Muscle layer of colon (tissue), 2 donors: Measurements from ENCODE around the gene APBA2.

Source experiments
- H3K27ac ChIP-seq: one replicate; pipeline ENCODE4 v1.7.0; 2013; ENCODE audit warnings: low read depth, mild to moderate bottlenecking, low read length, moderate library complexity
- H3K27me3 ChIP-seq, 2 donors: one replicate each; pipeline ENCODE4 v1.7.0; 2013; ENCODE audit warnings: low read length in 2 of 2, mild to moderate bottlenecking in 2 of 2; ENCODE audit not compliant: insufficient read depth in 2 of 2, control insufficient read depth in 1 of 2
- H3K36me3 ChIP-seq: one replicate; pipeline ENCODE4 v1.7.0; 2013; ENCODE audit warnings: mild to moderate bottlenecking, low read length; ENCODE audit not compliant: insufficient read depth
- H3K4me1 ChIP-seq: one replicate; pipeline ENCODE4 v1.7.0; 2013; ENCODE audit warnings: mild to moderate bottlenecking, low read length; ENCODE audit not compliant: insufficient read depth
- H3K4me3 ChIP-seq, 2 donors: one replicate each; pipeline ENCODE4 v1.7.0; 2013; ENCODE audit warnings: low read length in 2 of 2, low read depth in 1 of 2, mild to moderate bottlenecking in 1 of 2, moderate library complexity in 1 of 2
- H3K9ac ChIP-seq: one replicate; pipeline ENCODE4 v1.7.0; 2013; ENCODE audit warnings: low read length
- H3K9me3 ChIP-seq: one replicate; pipeline ENCODE4 v1.7.0; 2013; ENCODE audit warnings: mild to moderate bottlenecking, low read length
- donor health status: abdominal sarcoma.
- donor health status: Adenocarcinoma of cecum.

The APBA2 gene

DNA sequence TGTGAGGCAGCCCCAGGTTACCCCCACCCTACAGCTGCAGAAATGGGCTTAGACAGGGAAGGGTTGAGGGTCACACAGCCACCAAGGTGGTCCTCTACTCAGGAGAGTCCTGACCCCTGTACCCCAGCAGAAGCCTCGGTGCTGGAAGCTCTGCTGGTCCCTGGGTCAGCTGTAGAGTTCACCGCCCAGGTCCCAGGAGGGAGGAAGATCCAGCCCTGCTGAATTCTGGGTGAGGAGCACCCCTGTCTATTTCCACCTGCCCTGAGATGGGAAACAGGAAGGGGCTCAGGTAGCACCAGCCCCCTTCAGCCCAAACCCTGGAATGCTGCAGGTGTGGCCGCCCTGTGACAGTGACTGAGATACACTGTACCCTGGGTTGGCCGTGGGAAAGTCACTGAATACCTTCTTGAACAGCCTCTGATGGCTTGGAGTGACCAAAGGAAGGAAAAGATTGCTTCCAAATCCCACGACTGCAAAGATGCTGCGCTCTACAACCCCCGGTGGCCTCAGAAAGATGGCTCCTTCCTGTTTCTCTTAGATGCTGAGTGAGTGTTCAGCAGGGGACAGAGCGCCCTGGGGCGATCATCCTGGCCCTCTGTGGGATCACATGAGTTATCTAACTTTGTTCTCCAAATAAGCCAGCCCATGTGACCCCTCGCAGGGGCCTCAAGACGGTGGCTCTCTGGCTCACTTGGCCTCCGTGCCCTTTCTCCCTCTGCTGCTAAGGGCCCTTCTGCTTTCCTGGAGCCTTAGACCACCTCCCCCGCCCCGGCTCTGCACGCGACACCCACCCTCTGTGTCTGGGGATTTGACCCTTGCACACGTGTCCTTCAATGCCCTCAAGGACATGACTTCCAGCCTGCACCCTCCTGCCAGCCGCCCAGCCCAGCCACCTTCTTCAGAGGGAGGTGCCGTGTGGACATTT lies 242.0 kb downstream of the APBA2 start:
- no peak overlapping the region for H3K4me3 ChIP-seq
- no peaks in the 10 kb centered on the region for H3K36me3 ChIP-seq
- no peak overlapping the region for H3K27ac ChIP-seq
- H3K9ac ChIP-seq, result no peak overlapping the region
- H3K27me3 ChIP-seq, result no peaks in the 10 kb centered on the region
- H3K9me3 ChIP-seq, result no peaks in the 10 kb centered on the region
- H3K4me1 ChIP-seq, result no peaks in the 10 kb centered on the region

DNA sequence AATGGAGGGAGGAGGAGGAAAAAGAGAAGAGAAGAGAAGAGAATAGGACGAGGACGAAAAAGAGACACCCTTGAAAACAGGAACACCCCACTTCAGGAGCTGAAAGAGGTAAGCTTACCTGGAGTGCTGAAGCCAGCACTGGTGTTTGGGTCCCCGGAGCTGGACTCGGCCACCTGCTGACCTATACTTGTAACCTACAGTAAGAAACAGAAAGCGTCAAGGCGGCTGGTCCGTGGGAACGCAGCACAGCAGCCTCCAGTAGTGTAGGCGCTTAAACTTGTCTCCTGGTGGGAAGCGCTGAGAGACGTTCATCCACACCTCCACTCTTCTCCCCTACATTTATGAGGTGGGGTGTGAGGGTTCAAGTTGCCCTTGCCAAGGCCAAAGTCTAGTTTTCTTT lies 242.9 kb downstream of the APBA2 start:
- Histone ChIP-seq H3K4me1 (no peaks in the 10 kb centered on the region), H3K36me3 (no peaks in the 10 kb centered on the region), H3K27ac (no peak overlapping the region), H3K4me3 (no peak overlapping the region), H3K9ac (no peak overlapping the region), H3K9me3 (no peaks in the 10 kb centered on the region), H3K27me3 (no peaks in the 10 kb centered on the region)

DNA sequence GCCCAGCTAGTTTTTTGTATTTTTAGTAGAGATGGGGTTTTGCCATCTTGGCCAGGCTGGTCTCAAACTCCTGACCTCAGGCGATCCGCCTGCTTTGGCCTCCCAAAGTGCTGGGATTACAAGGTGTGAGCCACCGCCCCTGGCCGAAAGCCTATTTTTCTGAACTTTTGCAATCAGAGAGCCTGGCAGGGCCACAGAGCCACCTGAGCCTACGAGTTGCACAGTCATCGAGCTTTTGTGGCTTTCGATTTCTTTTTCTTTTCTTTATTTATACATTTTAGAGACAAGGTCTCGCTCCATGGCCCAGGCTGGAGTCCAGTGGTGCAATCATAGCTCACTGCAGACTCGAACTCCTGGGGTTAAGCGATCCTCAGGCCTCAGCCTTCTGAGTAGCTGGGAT lies 243.4 kb downstream of the APBA2 start:
- no peak overlapping the region for H3K4me3 ChIP-seq
- no peaks in the 10 kb centered on the region for H3K27me3 ChIP-seq
- H3K9ac ChIP-seq, result no peak overlapping the region
- no peak overlapping the region for H3K27ac ChIP-seq
- H3K9me3 ChIP-seq, result no peaks in the 10 kb centered on the region
- H3K4me1 ChIP-seq, result no peaks in the 10 kb centered on the region
- no peaks in the 10 kb centered on the region for H3K36me3 ChIP-seq

DNA sequence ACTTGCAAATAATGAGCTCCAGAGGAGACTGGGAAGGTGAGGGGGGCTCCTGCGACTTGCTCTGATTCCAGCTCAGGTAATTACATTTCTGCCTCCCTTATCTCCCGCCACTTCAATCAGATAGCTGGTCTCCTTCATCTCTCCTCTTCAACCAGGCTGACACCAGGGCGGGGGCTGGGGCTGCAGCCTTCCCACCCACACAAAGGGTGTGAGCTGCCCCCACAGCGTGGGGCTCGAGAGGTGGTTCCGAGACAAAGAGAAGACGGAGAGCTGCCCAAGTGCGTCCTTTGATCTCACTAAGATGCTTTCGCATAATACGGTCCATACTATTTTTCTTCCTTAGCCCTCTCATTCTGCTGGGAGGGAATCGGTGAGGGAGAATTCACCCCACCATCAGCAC lies 244.2 kb downstream of the APBA2 start:
- H3K27ac ChIP-seq, result no peak overlapping the region
- no peaks in the 10 kb centered on the region for H3K9me3 ChIP-seq
- no peaks in the 10 kb centered on the region for H3K36me3 ChIP-seq
- no peaks in the 10 kb centered on the region for H3K4me1 ChIP-seq
- no peak overlapping the region for H3K4me3 ChIP-seq
- no peaks in the 10 kb centered on the region for H3K27me3 ChIP-seq
- H3K9ac ChIP-seq, result no peak overlapping the region

DNA sequence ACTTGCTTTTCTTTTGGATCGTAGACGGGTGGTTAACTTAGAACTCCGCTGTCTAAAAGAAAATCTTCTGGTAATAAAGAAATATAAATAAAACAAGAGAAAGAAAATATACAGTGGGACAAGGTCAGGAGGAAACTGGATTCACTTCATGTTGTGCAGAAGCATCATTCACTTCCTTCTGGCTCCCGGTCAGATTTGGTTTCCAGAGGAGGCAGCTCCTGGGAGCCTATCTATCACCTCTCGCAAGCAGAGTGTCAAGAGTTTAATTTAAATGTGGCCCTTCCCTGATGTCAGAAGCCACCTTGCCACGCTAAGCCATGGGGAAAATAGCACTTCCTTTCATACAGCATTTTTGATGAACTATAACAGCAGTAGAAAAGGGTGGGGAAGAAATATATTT lies 244.7 kb downstream of the APBA2 start:
- Histone ChIP-seq H3K27me3 (no peaks in the 10 kb centered on the region), H3K4me3 (no peak overlapping the region)

DNA sequence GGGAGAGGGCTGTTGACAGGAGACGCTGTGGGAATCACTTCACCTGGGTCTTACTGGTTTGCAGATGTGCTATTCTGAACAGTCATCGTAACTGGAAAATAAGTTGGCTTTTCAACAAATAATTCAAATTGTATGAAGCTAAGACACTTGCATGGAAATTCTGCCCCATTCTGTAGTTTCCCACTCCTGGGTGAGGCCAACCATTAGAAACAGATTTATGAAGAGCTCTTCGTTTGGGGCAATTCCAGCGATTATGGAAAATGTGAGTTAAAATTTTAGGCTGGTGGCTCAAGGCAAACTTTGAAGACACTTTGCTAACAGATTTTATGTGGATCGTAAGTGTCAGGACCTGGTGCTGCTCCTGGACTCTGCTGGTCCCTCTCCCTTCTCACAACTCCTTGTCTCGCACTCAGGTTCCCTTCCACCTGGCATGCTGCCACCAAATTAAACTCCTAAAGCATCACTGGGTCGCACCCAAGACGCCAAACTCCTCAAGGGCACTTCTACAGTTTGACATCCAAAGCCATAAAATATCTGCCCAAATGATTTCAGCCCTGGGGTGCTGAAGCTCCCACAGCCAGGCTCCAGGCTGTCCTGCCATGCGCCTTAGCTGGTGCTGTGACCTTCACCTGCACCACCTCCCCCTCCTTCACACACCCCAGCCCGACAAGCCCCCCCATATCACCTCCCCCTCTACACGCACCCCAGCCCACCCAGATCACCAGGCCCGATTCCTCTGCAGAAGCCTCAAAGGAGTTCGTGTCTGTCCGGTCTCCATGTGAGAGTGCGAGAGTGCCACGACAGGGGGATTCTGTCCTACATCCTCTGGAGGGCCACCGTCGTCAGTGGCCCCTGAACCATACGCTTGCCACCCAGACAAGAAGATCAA lies 245.4 kb downstream of the APBA2 start:
- Histone ChIP-seq H3K9me3 (no peaks in the 10 kb centered on the region), H3K9ac (no peak overlapping the region), H3K27ac (no peak overlapping the region), H3K4me1 (no peaks in the 10 kb centered on the region), H3K27me3 (no peaks in the 10 kb centered on the region), H3K36me3 (no peaks in the 10 kb centered on the region), H3K4me3 (no peak overlapping the region)

More for the DNA sequence above, 244.7 kb downstream of the APBA2 start:
- no peaks in the 10 kb centered on the region for H3K4me1 ChIP-seq
- no peak overlapping the region for H3K27ac ChIP-seq
- no peaks in the 10 kb centered on the region for H3K9me3 ChIP-seq
- H3K36me3 ChIP-seq, result no peaks in the 10 kb centered on the region
- H3K9ac ChIP-seq, result no peak overlapping the region

DNA sequence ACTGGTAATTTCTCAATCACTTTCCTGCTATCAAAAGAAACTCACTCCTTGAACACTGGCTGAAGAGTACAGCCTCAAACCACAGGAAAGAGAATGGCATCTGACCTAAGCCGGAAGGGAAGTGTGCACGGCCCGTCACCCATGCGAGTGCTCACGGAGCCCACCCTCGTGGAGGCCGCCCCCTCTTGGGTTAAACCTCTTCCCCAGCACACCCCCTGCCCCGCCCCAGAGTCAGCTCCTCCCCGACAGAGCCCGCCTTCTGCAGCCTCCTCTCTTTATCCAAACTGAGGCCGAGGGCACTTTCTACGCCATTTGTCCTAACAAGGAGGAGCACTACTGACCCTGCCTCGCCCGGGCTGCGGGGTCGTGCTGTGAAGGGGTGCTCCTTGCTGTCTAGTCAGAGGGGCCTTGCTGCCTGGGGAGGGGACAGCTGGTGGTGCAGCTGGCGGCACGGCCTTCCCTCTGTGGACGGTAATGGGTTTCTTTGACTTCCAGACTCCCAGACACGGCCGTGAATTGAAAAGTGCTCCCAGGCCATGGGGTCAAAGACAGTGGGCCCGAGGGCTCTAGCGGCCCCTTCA lies 246.2 kb downstream of the APBA2 start:
- H3K9me3 ChIP-seq, result no peaks in the 10 kb centered on the region
- no peaks in the 10 kb centered on the region for H3K36me3 ChIP-seq
- H3K27me3 ChIP-seq, result no peaks in the 10 kb centered on the region
- H3K4me3 ChIP-seq, result no peak overlapping the region
- H3K9ac ChIP-seq, result no peak overlapping the region
- no peak overlapping the region for H3K27ac ChIP-seq
- no peaks in the 10 kb centered on the region for H3K4me1 ChIP-seq

DNA sequence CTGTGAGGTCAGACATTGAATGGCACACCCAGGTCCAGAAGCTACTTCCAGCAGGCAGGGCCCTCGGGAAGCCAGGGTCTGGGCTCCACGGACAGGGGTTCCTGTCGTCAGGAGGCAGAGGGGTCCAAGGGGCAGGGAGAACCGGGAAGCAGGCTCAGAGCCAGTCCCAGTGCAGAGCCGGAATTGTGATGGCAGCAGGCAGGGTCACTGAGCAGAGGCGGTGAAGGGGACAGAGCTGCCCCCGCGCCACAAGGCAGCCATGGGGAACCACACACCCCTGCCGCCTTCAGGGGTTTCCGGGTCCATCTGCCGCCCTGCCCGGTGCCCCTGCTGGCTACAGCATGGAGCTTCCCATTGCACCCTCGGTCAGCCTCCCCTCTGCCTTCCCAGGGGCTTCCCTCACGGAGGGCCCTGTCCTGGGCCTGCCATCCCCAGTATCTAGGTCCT lies 247.0 kb downstream of the APBA2 start:
- no peaks in the 10 kb centered on the region for H3K36me3 ChIP-seq
- no peak overlapping the region for H3K9ac ChIP-seq

DNA sequence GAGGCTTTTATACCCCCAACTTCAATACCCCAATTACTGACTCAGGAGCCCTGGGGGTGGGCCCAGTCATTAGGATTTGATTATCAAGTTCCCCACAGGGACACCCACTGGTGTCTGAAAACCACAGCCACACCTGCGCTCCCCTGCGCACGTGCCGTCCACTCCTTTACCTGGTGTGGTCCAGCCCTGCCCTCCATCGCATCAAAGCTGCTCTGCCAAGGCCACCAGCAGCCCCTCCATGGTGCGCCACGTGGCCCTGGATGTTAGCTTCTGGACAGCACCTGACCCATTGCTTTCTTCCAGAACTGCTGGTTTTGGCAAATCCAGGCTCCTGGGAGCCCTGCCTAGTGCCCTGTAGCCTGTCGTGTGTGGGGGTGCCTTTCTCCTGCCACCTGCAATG lies 247.5 kb downstream of the APBA2 start:
- Histone ChIP-seq H3K9ac (no peak overlapping the region), H3K27ac (no peak overlapping the region), H3K4me1 (no peaks in the 10 kb centered on the region), H3K9me3 (no peaks in the 10 kb centered on the region), H3K36me3 (no peaks in the 10 kb centered on the region), H3K27me3 (no peaks in the 10 kb centered on the region), H3K4me3 (no peak overlapping the region)

More for the DNA sequence above, 247.0 kb downstream of the APBA2 start:
- Histone ChIP-seq H3K4me1 (no peaks in the 10 kb centered on the region), H3K4me3 (no peak overlapping the region), H3K27me3 (no peaks in the 10 kb centered on the region), H3K9me3 (no peaks in the 10 kb centered on the region), H3K27ac (no peak overlapping the region)

DNA sequence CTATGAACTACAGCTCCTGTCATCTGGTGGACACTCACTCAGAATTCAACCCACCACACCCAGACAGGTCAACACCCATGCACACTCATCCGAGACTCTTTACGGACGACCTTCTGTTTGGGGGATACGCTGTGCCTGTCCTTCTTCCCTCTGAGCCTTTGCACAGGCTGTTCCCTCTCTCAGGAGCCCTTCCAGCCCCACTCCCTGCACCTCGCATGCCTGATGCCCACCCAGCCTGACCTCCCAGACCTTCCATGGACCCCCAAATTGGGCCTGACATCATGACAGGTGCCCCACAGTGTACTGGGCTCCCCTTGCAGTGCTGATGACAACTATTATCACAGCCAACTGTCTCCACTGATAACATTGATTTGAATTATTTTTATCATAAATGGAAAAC lies 248.0 kb downstream of the APBA2 start:
- H3K27me3 ChIP-seq, result peaks cover 0 to 3% of the 10 kb centered on the region in 2 donors
- H3K9ac ChIP-seq, result no peak overlapping the region
- H3K9me3 ChIP-seq, result no peaks in the 10 kb centered on the region
- no peaks in the 10 kb centered on the region for H3K4me1 ChIP-seq
- H3K27ac ChIP-seq, result no peak overlapping the region
- no peaks in the 10 kb centered on the region for H3K36me3 ChIP-seq
- no peak overlapping the region for H3K4me3 ChIP-seq

DNA sequence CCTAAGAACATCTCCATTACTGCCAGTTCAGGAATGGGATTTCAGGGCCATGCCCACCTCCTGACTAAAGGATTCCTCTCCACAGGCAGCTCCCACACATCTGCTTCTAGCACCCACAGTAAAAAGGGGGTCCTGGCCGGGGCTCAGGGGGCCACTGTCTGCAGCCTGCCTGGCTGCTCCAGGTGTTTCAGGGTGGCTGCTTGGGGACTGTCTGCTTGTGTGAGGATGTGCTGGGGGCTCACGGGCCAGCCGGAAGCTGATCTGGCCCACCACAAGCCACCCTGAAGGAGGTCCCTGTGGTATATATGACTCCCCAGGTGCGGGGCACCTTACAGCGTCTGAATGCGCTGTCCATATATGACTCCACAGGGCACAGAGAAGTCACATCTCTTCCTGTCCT lies 248.5 kb downstream of the APBA2 start:
- Histone ChIP-seq H3K27me3 (peaks cover 0 to 8% of the 10 kb centered on the region in 2 donors), H3K9me3 (no peaks in the 10 kb centered on the region), H3K4me1 (no peaks in the 10 kb centered on the region), H3K9ac (no peak overlapping the region), H3K27ac (no peak overlapping the region), H3K36me3 (no peaks in the 10 kb centered on the region), H3K4me3 (no peak overlapping the region)
